GM04504 (cell line): ENCODE data around the gene FAM83E.

Experiments used
- DNase-seq: peaks from one replicate; pipeline ENCODE4 v3.0.0-alpha.2; 2012; ENCODE audit warnings: low read depth

FAM83E gene

DNA sequence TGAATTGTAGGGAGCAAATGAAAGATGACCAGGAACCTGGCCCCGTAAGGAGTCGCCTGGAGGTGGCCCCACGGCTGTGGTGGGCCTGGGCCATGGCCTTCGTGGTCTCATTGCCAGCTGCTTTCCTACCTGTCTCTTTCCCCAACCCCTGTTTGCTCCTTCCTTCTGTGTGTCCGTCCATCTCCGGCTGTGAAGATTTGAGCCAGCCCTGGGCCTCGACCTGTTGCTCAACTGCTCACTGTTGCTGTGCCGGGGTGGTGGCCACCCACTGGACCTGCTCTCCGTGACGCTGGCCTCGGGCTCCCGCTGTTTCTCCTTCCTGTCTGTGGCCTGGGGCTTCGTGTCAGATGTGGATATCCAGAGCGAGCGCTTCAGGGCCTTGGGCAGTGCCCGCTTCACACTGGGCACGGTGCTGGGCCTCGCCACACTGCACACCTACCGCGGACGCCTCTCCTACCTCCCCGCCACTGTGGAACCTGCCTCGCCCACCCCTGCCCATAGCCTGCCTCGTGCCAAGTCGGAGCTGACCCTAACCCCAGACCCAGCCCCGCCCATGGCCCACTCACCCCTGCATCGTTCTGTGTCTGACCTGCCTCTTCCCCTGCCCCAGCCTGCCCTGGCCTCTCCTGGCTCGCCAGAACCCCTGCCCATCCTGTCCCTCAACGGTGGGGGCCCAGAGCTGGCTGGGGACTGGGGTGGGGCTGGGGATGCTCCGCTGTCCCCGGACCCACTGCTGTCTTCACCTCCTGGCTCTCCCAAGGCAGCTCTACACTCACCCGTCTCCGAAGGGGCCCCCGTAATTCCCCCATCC is 13.8 kb upstream of the FAM83E start:
- no peak for DNase-seq

DNA sequence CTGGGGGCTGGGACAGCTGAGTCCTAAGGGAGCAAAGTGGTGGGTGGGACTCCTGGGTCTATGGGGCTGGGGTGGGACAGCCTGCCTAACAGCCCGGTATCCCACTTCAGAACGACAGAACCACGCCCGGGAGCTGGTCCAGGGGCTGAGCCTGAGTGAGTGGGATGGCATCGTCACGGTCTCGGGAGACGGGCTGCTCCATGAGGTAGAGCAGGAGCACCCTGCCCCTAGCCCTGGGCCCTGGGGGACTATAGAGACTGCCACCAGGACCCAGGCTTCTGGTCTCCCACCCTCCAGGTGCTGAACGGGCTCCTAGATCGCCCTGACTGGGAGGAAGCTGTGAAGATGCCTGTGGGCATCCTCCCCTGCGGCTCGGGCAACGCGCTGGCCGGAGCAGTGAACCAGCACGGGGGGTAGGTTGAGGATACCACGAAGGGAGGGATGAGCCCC is 13.0 kb upstream of the FAM83E start:
- DNase-seq = no peak

DNA sequence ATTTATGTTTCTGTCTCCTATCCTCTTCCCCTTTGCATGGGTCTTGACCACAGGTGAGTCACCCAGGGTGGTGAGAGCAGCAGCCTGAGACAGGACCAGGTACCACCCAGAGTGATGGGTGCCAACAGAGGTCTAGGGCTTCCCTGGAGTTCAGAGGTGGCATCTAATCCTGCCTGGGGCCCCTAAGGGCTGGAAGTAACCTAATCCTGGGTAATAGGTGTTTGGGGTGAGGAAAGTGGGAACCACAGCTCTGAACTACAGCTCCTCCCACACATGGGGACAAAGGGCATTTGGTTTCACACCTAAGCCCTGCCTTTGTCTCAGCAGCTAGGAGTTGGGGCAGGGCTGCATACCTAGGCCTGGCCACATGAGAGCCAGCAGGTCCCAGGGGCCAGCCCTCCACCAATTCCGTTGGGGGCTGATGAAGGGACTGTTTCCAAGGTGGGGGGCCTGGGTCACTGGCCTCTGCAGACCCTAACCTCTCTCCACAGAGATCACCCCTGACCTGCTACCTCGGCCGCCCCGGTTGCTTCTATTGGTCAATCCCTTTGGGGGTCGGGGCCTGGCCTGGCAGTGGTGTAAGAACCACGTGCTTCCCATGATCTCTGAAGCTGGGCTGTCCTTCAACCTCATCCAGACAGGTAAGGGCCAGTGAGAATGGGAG is 12.5 kb upstream of the FAM83E start:
- DNase-seq = no peak

DNA sequence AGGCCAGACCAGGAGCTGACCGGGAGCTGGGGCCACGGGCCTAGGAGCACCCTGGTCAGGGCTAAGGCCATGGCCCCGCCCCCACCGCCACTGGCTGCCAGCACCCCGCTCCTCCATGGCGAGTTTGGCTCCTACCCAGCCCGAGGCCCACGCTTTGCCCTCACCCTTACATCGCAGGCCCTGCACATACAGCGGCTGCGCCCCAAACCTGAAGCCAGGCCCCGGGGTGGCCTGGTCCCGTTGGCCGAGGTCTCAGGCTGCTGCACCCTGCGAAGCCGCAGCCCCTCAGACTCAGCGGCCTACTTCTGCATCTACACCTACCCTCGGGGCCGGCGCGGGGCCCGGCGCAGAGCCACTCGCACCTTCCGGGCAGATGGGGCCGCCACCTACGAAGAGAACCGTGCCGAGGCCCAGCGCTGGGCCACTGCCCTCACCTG is 11.0 kb upstream of the FAM83E start:
- no peak for DNase-seq

DNA sequence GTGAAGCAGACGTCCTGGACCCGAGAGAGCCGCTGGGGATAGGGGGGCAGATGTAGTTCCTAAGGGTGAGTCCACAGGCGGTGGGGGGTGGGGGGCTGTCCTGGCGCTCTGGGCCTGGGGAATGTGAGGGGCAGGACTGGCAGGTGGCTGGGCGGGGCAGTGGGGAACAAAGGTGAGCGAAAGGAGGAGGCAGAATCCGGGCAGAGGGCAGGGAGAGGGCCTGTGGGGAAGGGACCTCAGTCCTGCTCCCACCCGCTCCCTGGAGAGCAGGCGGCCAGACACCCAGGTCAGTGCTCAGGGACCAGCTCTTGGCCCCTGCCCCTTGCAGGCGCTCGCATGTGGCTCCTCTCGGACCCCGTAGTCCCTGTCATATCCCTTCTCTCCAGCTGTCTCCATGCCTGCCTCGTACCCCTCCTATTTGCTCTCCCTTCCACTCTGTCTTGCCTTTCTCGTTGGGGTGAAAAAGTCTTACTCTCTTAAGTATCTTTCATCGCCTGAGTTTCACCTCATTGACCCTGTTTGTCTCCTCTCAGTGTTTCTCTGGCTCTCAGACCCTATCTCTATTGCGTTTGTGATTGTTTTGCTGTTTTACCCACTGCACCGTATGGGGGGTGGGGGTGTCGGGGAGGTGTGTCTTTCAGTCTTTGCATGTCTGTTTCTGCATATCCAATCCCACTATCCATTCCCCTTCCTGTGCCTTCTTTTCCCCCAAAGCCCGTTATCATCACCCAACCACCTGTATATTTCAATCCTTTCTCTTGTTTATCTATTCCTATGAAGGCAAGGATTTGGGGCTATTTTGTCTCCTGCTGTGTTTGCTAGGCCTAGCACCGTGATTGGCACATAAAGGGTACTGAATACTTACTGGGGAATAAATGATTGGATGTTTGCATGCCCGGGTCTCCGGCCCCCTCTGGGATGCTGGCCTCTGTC is 10.2 kb upstream of the FAM83E start:
- no peak for DNase-seq

DNA sequence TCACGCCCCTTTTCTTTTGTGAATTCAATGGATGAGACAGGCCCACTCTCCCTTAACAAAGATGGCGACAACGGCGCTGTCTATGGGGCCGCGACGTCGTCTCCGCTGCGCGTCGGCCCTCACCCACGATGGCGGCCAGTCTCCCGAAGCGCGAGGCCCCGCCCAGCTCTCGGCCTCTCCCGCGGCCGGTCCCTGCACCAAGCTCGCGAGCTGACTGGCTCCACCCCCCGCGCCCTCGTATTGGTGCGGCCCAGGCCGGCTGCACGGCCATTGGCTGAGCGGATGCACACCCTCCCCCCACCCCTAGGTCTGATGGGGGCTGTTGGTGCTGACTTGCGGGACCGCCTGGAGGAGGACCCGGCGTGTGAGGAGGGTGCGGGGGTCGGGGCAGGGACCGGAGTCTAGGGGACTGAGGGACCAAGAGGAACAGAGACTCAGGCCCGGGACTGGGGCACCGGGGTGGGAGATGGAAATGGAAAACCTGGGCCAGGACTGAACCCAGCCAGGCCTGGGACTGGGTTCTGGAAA is 9.3 kb upstream of the FAM83E start:
- peak; percentile 91 for DNase-seq

DNA sequence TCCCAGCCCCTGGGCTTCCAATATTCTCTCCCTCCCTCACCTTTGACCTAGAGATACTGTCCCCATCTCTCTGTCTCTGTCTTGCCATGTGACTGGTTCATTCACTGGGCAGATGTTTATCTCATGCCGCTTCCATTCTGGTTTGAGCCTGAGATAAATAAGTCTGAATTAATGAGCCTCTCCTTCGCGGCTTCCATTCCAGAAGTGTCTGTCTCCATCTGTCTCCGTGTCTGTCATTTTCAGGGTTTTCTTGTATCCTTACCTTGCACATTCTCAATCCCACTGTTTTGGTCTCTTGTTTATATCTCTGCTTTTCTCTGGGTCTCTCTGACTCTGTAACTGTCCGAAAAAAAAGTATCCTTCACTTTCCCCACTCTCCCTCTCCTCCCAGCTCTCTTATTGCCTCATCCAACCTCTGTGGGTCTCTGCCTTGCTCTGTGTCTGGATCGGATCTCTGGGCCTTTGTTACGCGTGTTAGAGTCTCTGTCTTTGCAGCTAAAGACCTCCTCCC is 8.7 kb upstream of the FAM83E start:
- no peak for DNase-seq

DNA sequence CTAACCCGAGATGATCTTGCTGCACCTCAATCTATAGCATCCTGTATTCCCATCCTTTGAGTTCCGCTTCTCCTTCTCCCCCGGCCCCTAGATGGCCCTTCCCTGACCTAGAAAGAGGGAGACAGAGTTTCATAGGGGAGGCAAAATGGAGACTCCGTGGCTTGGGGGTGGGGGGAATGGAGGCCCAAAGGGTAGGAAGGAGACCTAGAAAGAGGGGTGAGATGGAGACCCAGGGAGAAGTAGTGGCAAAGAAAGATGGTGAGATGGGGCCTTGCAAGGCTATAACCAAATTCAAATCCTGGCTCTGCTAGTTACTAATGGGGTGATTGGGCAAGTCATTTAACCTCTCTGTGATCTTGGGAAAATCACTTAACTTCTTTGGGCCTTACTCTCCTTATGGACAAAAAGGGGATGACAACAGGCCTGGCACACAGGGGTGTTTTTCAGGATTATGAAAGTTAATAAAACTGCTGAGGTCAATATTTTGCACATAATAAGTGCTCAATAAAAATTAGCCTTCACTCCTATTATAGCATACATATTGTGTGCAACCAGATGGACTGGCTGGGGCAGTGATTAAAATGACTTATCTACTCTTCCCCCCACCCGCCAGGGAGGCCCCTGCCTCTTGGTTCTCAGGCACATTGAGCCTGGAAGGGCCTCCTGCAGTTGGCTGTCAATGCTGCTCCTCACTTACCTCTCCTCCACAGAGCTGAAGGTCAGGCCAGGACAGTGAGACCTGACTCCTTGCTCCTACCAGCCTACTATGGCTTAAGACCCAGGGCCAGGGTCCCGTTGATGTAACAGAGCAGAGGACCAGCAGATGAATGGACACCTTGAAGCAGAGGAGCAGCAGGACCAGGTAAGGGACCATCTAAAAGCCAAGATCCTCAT is 5.1 kb upstream of the FAM83E start:
- DNase-seq = no peak

DNA sequence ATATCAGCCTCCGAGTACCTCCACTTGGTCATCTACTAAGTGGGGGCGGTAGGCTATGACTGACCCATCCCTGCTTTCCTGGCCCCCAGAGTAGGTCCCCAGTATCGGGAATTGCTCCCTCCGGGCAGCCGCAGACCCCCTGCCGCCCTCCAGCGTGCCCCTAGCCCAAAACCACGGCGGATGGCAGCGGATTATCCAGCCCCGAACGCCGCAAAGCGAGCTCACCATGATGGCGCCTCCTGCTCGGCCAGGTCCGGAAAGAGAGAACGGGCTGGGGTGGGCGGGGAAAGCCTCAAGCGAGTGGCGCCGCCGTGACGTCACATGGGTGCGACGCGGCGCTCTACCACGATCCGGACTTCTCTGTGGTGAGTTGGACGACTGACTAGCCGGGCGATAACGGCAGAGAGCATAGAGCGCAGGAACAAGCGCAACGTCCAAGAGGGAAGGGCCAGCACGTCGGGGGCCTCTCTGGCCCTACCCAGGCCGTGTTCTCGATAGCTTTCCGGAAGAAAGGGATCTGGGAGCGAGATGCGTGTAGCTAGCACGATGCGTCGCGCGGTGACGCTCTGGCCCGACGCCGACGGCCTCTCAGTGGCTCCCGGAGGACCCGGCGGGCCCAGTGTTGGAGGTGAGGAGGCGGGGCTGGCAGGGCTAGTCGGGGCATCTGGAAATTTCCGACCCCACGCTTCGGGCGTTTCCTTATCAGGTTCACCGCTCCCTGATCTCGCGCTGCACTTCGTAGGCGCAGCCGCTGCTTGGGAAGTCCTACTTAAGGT is 4.2 kb upstream of the FAM83E start, which contains the start of the genes RPL18 and SPHK2:
RPL18 (minus strand) TSS at position 263 of the 776 bp plus-strand sequence; CDS start at position 228, 35 bp downstream.
SPHK2 (plus strand) TSS at position 591 of the 776 bp plus-strand sequence. CDS start 1,009 bp downstream, outside the sequence.
- DNase-seq = peak; percentile 100

DNA sequence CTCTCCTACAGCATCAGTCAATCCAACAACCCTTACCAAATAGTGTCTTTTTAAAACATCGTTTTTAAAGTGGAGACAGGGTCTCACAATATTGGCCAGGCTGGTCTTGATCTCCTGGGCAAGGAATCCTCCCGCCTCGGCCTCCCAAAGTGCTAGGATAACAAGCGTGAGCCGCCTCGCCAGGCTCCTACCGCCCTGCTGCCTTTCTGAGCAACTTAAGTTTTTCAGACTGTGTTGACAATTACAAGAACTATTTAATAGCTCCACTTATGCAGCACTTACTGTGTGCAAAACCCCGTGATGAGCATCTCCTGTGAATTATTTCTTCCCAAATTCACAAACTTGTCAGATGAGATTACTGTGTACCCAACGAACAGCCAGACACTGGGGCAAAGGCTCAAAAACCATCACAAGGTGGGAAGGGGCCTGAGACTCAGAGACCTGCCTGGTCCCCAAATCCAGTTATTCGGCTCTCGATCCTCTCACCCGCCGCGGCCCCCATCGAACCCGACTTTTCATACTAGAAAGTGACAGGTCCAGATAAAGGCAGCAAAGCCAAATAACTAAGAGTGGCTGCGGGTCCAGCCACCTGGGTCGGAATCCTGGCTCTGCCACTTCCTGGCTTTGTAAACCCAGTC is 3.5 kb upstream of the FAM83E start:
- DNase-seq = no peak

DNA sequence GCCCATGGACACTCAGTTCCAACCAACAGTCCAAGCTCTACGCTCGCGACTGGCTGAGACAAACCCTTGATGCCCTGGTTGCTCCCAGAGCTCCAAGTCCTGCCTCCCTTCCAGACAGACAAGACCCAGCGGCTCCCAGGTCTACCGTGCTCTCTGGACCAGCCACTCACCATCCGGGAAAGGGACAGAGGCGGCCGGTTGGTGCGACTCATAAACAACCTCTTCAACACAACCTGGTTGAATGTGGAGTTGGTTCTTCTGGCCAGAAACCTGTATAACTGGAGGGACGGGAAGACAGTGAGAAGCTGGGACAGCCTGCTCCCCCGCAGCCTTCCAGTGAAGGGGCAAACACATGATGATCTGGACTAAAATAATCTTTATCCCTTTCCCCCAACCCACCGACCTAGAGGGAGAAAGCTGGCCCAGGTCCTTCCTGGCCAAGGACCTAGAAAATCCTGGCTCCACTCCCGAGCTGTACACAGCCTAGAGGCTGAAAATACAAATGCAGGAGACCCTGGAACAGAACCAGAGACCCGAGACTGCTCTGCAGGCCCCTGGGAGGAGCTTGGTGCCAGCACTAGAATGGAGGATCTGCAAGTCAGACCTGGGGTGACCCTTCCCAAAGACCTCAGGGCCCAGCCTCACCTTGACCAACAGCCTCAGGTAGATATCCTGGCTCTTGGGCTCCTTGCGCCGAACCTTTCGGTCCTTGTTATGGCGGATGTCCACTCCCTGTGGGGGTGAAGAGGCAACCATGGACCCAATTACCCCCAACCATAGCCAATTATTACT is 2.5 kb upstream of the FAM83E start:
- no peak for DNase-seq

DNA sequence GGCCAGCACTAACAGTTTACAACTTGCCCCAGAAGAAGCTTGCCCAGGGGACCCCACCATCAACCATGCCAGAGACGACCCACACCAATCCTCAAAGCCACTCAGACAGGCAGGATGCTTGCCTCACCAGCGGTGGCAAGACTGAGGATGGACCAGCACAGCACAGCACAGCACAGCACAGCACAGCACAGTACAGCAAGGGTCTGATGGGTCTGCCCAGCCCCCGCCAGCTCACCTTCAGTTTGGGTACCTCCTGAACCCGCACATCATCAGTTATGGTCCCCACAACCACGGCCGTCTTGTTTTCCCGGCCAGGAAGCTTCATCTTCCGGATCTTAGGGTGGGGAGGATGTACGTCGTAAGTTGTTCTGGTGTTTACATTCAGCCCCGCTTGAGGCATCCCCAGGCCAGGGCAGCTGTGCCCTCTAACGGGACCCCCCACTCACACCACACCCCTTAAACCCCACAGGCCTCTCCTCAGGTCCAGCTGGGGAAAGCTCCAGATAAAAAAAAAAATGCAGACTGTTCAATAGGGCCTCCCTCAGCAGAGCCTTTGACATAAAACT is 1.7 kb upstream of the FAM83E start:
- no peak for DNase-seq

DNA sequence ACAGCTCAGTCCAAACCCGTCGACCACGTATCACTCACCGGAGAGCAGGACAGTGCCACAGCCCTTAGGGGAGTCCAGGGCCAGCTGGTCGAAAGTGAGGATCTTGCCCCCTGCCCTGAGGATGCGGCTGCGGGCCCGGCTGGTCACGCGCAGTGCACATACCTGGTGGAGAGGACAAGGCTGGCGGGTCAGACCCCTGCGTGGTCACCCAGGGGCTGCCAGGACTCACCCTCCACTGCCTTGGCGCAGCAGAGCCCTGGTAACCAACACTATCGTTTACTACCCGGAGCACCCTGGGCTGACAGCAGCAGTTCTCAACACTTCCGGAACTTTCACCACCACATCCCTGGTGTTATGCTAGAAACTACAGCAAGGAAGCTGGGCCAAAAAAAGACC is 1.2 kb upstream of the FAM83E start:
- no peak for DNase-seq

DNA sequence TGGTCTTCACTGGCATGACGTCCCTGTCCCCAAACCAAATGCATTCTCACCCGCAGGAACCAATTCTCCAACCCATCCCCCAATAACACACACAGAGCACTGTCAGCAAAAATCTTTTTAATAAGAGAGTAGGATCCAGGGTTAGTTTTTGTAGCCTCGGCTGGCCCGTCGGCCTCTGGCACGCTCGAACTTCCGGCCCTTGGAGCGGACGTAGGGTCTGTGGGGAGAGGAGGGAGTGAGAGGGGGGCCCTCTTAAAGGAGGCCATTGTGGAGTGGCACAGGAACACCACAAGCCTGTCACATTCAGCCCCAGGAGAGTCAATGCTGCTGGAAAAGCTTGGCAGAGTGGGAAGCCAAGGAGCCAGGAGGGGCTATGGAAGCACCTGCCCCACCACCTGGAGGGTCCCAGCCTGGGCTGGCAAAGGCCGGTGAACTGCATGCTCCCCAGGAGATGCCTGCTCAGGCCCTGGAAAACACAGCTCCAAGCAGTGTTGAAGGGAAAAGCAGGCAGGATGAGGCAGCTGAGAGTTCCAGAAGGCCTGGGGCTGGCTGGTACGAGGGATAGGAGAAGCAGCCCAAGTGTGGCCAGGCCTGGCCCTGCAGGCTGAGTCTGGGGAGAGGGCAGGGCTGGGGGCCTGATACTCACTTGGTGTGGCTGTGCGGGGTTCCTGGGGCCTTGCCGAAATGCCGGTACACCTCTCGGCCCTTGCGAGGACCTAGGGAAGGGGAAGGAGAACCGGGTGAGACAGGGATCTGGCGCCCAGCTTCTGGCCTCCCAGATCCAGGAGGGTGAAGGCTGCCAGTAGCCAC is 560 bp upstream of the FAM83E start:
- DNase-seq = no peak

DNA sequence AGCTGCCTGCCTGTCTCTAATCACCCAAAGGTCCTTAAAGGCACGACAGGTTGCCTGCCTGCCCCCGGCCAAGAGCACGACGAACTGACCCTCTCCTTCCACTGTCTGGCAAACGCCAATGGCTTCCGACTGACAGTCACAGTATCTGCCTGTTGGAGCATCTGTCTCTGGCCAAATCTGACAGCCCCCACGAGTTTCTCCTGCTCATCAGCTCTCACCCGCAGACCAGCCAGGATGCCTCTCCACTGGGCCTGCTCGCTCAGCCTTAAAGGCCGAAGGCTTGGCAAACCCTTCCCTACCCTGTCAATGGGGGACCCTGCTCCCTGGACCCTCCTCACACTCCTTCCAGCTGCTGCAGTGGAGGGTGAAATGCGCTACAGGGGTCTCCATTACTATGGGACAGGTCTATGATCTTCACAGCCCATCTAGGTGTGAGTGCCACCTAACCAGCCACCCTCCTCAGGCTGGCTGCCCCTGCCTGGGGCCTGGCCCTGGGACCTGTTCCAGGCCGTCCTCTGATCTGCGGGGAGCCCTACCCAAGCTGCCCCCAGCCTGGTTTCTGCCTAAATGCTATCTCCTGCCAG is 932 bp downstream of the FAM83E start:
- no peak for DNase-seq

DNA sequence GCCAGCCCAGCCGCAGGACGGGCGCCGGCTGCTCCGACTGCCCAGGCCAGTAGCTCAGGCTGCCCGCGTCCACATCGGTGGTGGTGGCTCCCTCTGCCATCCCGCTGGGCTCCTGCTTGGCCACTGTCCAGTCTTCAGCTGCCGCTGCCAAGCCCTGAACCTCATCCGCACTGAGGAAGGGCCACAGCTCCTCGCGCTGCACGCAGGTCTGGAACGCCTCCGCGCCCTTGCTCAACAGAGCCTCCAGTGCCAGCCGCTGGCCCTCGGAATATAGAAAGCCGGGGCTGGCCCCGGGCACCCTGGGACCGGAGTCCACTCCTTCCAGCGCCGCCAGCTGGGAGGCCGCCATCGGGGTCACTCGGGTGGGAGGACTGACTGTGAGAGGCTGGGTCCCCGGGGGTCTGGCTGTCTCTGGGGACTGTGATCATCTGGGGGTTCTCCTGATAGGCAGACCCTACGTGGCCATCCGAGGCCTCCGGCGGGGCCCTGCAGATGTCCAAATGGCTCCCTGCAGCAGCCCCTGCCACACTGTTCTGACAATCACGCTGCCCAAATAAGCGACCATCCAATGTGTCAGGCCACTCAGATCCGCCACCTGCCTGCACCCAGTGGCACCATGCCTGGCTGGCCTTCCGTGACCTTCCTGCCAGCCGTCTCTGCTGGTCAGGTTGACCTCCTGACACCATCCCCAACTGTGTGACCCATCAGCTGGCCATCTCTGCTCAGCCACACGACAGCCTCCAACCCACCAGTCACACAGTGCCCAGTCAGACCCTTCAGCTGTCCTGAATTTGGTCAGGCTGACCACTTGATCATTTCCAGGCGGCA is 1.6 kb downstream of the FAM83E start:
- DNase-seq = no peak
